Mammary epithelial cell (primary cell): ENCODE measurements around the gene BTBD9.

Source experiments
- CTCF ChIP-seq, 2 donors: IDR thresholded peaks in 1 of 2; conservative IDR thresholded peaks in 1 of 2; 2 replicates each; pipeline ENCODE4 v1.5.1; 2011 to 2012; ENCODE audit warnings: inconsistent platforms in 2 of 2, low read length in 2 of 2, mild to moderate bottlenecking in 2 of 2, control low read depth in 1 of 2, low read depth in 1 of 2; ENCODE audit not compliant: insufficient read depth in 1 of 2; ENCODE audit errors: extremely low read depth in 1 of 2
- EZH2 ChIP-seq: IDR thresholded peaks from 2 replicates; pipeline ENCODE4 v1.6.1; 2012; ENCODE audit warnings: low read length, inconsistent platforms, borderline replicate concordance

GRCh38 chr6:38367231-38367630 lies 272.5 kb downstream of the BTBD9 start:
- TF ChIP-seq CTCF (conservative IDR thresholded peaks at IDR 0.05 in 1 of 2, IDR thresholded peaks at IDR 0.05 in 1 of 2; ENCODE audit: extremely low read depth in 1 of 2, insufficient read depth in 1 of 2, low read depth in 1 of 2, low read length in 2 of 2) = no peak
- TF ChIP-seq EZH2 = no peak
